ENCODE data around the gene ARHGAP26.

The ARHGAP26 gene

DNA sequence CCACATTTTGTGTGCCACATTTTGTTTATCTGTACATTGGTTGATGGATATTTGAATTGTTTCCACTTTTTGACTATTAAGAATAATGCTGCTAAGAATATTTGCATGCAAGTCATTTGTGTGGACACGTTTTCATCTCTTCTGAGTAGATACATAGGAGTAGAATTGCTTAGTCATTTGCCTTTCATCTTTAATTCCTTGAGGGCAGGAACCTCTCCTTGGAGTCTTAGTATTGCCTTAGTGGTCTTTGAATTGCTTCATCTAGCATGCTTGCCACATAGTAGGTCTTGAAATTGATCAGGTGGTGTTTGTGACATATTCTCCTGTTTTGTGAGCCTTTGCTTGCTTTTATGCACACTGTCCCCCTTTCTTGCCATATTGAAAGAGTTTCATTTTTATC, 504.8 kb downstream of the ARHGAP26 start:
- DNase-seq (ENCODE audit: low spot score), result no peak

DNA sequence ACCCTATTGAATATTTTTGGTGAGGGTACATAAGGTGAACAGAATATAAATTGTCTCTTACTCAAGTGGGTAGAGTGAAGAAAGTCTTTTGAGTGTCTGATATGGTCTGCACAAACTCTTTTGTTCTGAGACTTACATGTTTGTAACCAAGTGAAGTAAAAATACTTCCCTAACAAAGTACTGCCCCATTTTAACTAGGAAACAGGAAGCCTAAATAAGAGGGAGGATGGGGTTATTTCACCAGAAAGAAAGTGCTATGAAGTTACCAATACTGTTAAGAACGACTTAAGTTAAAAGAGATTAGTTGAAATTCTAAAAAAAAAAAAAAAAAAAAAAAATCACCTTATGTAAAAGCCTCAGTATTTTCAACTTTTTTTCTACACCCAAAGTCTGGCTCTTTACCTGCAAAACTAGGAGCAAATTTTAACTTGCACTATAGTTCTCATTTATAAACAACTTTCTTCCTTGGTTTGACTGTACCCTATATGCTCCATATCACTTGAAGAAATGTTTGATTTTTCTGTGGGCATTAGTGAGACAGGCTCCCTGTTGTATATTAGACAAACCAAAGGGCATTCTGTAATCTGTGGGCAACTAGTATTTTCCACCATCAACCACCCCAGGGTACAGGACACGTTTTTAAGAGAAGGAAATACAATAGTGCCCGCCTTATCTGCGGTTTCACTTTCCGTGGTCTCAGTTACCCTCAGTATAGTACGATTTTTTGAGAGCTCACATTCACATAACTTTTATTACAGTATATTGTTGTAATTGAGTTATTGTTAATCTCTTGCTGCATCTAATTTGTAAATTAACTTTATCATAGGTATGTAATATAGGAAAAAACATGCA, 505.6 kb downstream of the ARHGAP26 start:
- DNase-seq (ENCODE audit: low spot score), result no peak

DNA sequence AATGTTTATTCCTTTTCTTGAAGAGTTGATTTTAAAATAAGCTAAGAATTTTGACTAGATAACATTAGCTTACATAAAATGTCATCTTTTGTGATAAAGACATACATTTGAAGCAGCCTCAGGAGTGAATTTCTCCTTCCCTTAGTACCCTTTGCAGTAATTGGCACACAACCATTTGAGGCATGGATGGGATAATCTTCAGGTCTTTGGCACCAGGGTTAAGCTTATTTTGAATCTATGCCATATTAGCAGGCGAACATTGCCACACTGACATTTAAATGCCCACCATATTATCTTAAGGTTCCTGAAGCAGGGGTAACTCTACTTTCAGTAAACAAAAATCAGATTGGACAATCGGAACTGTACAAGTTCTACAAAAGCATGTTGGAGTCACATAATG, 507.4 kb downstream of the ARHGAP26 start:
- no peak for DNase-seq (ENCODE audit: low spot score)

Data from activated CD4-positive, alpha-beta T cell treated with anti-CD3 and anti-CD28 coated beads, Interleukin-2, Interleukin-4, amounts not matched to agents 100 ng/mL and 50 ng/mL, durations not matched to agents 16 hours and 8 hours (primary cell).